ENCODE results near the gene KANSL1.
"Not testable (repeated sequence)": the region's sequence is repeated elsewhere in the genome, so short reads cannot be mapped to it uniquely, and the experiment has no call there.

Gene KANSL1

DNA sequence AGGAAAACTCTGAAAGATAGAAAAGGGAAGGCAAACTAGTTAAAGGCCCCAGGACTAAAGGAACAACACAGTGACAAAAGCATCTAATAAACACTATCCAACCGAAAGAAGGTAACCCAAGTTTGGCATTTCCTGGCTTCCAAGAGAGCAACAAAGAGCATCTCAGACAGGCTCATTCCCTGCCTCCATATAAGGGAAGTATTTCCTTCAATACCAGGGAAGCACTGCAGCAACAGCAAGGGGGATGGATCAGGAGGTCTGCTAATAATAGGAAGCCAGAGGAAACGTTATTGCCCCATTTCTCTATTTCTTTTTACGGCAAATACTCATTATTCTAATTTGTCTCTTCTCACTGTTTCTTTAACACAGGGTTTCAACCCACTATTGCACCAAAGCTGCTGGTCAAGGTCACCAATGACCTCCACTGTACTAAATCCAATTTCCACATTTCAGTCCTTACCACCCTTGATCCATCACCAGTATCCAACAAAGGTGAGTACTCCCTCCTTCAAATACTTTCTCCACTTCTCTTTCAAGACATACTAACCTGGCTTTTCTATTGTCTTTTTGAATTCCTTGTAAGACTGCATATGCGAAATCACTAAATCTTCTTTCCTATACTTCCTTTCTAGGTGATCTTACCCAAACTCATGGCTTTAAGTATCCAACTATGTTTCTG, 86.1 kb downstream of the KANSL1 start:
- DNase-seq = no peak

DNA sequence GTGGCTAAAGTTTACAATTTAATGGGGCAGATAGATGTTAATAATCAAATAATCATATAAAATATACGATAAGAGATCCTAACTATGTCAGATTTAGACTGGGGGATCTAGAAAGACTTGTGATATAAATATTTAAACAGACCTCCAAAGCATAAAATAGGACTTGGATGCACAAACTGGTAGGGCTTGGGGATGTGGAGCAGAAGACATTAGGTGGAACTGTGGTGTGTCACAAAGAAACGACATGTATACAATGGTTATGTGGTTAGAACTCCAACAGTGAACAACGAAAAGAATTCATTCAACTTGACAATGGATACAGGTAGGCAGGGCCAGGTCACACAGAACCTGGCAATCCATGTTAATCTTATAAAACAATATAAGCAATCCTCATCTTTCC, 90.4 kb downstream of the KANSL1 start:
- DNase-seq = not testable (repeated sequence)

DNA sequence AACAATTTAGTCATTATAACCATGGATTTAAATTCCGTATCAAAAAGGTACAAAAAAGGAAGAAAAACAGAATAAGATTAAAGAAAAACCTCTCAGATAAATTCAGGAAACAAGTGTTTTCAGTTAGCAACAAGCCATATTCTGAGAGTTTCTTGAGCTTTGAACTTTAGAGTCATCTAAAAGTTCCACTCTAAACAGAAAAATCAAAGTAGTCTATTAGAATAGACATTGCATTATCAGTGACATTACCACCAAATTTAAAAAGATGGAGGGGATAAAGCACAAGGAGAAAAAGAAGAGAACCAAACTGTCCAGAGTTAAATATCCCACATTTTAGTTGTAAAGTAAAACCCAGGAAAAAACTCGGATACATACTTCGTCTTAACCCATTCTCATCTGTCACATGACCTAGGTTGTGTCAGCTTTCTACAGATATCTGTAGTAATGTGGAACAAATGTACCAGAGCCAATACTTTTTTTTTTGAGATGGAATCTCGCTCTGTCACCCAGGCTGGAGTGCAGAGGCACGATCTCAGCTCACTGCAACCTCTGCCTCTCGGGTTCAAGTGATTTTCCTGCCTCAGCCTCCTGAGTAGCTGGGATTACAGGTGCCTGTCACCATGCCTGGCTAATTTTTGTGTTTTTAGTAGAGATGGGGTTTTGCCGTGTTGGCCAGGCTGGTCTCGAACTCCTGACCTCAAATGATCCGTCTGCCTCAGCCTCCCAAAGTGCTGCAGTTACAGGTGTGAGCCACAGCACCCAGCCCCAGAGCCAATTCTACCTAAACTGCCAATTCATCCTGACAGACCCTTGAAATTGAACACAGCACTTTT, 91.2 kb downstream of the KANSL1 start:
- DNase-seq = not testable (repeated sequence)

DNA sequence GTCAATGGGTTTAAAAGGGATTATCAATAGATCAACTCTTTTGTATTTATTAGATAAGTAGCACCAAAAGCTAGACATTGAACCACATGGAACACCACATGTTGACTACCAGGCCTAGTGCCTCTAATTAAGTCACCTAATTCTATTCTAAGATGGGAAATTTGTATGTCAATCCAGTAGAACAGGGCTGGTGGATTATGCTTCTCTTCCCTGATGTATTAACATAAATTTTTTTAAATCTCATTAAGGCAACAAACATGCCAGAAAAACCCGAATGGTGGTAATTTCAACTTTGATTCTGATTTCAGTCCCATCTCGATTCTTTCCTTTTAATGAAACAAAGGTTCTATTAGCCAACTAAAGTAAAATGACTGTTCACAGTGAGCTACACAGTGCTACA, 92.6 kb downstream of the KANSL1 start:
- DNase-seq = no peak

DNA sequence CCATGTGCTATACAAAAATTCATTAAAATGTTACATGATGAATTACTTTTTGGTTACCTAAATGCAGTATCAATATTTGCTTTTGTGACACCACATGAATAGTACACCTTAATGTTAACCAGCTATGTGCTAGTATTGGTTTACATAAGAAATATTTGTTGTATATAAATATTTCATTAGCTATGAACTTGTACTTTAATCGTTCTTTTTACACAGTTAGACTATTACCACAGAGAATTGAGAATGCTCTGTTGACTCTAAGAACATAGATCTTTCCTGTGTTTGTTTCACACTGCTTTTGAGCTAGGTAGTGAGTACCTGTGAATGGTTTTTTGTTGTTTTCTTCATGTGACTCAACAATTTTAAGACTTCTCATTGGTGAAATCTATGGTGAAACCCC, 93.4 kb downstream of the KANSL1 start:
- no peak for DNase-seq

DNA sequence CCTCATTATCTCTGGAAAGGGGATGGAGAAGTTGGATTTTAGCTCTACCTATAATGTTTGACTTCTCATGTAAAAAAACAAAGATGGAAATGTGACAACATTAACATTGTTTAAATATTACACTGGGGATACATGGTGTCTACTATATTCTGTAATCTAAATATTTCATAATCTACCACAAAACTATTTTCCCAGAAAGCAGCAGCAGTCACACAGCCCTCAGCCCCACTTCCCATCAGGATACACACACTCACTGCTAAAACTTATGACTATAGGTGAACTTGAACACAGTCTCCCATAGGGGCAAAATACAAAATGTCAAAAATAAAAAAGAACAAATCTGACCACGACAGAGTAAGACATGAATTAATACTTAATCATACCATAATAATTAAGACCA, 95.7 kb downstream of the KANSL1 start:
- no peak for DNase-seq

DNA sequence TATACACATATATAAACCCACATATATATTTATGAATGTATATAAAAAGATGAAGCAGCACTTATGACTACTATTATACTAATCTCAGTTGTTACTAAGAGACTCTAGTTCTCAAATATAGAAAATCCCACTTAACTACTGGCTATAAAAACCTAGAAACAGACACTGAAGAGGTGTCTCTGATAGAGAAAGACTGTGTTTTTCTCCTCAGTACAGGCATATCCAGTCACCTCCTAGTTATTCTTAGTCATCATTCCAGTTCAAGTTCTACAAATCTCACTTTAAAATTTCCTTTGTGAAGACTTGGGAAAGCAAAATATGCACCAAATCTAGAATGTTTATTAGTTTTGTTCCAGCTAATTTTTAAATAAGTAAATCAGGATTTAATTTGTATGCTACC, 100.2 kb downstream of the KANSL1 start:
- DNase-seq = no peak

DNA sequence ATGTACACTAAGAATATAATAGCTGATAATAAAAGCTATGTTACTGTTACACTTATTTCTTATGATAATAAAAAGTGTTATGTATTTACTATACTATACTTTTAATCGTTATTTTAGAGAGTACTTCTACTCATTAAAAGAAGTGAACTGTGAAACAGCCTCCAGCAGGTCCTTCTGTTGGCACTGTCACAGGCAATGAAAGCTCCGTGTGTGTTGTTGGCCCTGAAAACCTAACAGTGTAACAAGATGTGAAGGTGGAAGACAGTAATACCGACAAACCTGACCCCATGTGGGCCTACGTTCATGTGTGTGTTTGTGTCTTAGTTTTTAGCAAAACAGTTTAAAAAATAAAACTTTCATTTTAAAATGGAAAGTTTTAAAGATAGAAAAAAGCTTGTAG, 102.4 kb downstream of the KANSL1 start:
- no peak for DNase-seq

DNA sequence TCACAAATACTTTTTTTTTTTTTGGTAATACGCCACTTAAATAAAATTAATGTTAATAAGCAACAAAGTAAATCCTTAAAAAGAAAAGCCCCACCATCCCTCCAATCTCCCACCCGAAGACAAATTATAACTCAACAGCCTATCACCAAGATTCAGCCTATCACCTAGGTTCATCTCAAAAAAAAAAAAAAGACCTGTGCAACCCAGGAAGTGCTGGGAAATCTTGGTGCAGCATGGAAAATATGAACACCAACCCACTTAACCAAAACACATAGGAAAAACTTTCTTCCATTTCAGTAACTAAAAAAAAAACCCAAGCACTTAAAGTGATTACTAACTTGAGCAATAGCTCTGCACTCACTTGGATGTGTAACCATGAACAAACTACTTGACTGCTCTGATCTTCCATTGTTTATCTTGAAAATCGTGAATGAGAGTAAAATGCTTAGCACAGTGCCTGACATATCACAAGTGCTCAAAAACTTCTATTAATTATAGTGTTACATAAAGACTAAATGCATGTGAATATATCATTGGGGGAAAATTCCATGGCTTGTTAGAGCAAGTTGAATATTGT, 103.8 kb downstream of the KANSL1 start:
- DNase-seq = no peak

DNA sequence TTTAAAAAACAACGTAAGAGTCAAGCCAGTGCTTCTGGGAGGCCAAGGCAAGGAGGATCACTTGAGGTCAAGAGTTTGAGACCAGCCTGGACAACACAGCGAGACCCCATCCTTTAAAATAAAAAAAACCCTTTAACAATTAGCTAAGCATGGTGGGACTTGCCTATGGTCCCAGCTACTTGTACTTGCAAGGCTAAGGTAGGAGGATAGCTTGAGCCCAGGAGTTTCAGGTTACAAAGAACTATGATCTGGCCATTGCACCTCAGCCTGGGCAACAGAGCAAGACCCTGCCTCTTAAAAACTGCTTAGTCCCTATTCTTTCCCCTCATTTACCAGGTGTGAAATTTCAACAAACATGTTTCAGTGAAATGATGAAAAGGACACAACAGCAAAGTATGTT, 104.6 kb downstream of the KANSL1 start:
- DNase-seq = no peak

DNA sequence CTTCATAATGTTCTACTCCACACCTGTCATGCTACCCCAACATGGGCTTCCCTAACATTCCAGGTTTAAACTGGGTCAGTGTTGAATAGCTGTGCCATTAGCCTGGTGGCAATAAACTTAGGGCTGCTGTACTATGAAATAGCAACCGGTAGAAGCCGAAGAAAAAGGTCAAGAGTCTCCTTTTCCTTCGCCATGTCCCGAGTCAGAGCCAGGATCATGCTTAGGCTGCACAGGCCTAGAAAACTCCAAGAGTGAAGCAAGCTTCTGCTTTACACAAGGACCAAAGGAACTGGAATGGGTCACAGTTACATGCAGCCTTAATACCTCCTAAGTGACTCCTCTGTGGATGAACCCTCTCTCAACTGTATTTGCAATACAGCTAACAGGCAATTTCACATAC, 105.4 kb downstream of the KANSL1 start:
- not testable (repeated sequence) for DNase-seq

DNA sequence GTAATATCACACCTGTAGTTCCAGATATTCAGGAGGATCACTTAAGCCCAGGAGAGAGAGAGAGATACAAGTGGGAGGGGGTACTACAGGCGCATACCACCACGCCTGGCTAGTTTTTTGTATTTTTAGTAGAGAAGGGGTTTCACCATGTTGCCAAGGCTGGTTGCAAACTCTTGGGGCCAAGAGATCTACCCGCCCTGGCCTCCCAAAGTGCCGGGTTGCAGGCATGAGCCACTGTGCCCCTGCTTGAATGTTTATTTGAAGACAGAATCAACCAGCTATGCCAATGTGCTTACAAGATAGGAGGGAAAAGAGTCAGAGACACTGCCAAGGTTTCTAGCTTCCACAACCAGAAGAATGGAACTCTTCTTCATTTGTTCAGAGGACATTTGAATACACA, 106.4 kb downstream of the KANSL1 start:
- DNase-seq = no peak

DNA sequence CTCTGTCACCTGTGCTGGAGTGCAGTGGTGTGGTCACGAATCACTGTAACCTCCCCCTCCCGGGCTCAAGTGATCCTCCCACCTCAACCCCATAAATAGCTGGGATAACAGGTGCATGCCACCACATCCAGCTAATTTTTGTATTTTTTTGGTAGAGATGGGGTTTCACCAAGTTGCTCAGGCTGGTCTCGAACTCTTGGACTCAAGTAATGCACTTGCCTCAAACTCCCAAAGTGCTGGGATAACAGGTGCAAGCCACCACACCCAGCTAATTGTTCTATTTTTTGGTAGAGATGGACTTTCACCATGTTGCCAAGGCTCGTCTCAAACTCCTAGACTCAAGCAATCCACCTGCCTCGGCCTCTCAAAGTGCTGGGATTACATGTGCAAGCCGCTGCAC, 107.7 kb downstream of the KANSL1 start:
- DNase-seq = no peak

DNA sequence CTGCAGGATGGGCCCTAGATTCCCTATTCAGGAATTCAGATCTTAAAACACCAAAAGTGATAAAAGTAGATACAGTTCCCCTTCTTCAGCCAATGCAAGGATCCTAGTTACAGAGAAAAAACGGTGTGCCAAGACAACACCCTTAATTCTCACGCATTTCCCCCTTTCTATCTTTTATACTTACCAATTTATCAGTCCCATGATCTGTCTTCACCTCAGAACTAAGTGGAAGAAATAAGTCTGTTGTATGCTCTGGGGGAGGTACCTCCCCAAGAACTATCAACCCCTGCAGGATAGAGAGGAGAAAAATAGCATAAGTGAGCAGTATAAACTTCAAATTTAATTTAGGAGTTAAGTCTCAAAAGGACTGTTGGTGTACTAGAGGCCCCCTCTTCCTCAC, 111.0 kb downstream of the KANSL1 start:
- DNase-seq = no peak

DNA sequence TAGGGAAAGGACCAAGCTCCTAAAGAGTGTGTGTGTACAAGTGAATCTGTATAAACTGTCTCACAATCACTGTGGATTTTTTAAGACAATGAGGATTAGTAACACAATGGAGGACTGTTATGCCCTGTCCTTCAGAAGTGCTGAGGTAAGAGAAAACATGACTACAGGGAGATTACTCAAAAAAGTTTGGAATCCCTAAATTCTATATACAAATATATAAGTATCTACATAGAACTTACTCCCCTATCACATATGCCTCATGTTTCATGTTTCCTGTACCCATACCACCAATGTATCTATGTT, 112.3 kb downstream of the KANSL1 start:
- DNase-seq = no peak

DNA sequence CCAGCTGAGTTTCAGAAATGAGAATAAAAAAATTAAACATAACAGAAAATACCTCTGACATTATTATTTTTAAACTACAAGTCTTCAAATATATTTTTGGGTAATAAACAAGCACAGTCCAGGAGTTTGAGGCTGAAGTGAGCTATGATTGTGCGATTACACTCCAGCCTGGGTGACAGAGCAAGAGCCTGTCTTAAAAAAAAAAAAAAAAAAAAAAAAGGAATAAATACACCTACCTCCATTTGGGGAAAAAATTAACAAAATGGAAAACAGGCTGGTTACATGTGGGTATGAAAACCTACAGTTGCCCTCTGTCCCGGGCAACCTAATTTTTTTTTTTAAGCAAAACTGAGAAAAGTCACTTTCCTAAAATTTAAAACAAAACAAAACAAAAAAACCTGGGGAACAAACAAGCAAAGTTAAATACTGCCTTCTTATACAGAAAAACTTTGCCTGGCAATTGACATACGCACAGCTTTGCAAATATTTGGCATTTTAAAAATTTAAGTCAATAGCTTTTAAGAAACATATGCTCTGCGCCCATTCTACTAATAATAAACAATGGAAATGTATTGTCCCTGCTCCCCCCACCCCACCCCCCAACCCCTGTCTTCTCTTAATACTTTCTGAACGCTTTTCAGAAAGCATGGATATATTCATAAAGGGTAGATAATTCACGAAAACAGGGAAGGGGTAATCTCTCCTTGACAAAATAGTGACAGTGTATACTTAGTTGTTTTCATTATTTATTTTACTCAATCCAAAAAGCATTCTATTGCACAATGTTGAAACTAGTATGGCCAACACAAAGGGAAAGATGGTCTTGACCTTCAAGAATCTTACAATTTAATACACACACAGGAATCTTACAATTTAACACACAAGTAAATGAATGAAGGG, 112.9 kb downstream of the KANSL1 start:
- DNase-seq = no peak

DNA sequence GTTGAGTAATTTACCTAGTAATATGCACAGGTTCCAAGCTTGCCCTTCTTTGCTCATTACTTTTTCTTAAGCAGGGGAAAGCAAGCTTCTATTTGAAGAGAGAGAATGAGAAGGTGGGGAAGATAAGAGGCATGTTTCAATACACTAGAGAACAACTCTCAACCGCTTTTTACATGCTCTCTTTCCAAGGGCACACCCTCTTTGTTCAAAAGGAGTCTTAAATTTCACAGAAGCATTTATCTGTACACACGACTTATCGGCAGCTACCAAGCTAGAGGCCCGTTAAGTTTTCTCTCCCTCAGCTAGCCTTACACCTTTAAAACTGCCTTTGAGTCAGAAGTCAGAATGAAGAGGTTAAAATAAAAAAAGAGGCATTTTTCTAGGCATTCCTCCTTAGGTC, 114.6 kb downstream of the KANSL1 start:
- DNase-seq = no peak

DNA sequence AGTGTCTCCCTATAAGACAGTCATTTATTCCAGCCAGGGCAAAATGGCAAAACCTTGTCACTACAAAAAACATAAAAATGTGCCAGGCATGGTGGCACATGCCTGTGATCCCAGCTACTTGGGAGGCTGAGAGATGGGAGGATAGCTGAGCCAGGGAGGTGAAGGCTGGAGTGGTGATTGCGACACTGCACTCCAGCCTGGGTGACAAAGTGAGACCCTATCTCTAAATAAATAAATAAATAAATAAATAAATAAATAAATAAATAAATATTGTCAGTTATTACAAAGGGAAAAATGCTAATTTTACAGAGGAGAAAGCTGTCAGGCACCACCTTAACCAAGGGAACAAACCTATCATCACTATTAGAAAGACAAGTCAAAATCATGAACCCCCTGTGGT, 118.7 kb downstream of the KANSL1 start:
- no peak for DNase-seq

DNA sequence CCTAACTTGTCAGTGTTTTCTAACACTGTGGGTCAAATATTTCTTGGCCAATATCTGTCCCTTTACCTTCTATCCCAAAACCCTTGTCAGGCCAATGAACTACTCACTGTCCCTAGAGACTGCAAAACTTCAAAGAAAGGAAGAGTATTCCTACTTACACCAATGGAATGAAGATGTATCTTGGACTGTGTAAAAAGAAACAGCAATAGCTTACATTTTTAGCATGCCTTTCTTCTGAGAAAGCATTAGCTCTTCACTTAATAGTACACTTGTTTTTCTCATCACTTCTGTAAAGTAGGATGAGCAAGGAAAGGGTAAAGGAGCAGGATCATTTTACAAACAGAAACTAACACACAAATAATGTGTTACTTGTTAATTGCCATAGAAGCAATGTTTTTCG, 120.2 kb downstream of the KANSL1 start:
- DNase-seq = no peak

DNA sequence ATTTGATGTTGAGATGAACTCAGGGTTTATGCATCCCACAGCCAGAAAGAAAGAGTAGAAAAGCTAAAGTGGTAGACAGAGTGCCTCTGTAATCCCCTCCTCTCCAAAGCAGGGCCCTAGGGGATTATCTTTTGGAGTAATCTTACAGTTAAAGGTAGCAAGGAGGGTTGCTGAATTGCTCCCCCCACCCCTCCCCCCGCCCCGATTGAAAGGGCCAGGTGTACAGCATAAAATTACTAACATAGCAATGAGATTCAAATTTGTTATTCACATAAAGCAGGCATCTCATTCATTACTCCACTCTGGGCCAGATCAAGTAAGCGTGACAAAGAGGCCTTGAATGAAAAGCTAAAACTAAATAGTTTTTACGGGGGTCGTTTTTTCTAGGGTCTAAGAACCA, 121.4 kb downstream of the KANSL1 start:
- DNase-seq = no peak

DNA sequence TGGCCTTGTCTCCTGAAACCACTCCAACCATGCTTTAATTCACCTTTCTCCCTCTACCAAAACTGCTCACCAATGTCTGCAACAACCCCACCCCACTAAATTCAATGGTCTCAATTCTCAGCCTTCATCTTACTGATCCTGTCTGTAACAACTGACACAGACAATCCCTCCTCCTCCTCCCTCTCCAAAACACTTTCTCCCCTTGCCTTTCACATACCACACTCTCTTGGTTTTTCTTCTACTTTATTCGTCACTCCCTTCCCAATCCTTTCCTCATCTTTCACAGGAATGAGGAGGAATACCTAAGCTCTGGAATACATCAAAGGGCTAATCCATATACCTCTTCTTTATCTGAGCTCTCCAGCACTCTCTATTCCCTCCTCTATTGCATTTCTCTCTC, 128.8 kb downstream of the KANSL1 start:
- no peak for DNase-seq

DNA sequence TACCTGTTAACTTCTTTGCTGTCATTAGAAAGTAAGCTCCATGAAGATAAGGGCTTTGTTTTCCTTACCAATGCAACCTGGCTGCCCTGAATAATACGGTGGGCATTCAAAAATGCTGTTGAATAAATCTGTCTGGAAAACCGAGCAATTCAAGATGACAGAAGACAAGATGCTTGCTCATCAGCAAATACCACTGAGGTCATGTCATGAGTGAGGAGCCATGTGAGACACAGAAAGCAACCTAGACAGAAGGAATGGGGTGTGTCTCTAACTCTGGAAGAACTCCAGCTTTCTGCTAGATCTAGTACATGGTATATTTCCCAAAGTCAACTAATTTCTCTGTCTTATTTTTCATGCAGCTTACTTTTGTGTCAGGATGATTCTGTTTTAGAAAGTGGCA, 130.0 kb downstream of the KANSL1 start:
- no peak for DNase-seq

DNA sequence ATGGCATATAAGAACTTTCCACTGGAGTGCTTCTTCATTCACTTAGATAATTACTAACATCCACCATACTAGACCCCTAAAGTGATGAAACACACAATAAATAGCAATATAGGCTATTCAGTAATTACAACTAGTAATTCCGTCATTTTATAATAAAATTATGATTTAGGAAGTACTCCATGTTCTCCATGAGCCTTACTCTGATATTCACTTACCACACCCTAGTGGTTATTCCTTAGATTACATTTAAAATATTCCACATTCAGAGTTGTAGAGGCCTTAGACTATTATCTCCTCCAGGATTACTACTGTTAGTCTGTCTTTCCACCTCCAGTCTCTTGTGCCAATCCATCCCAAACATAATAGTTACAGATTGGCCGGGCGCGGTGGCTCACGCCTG, 131.8 kb downstream of the KANSL1 start:
- DNase-seq = no peak

DNA sequence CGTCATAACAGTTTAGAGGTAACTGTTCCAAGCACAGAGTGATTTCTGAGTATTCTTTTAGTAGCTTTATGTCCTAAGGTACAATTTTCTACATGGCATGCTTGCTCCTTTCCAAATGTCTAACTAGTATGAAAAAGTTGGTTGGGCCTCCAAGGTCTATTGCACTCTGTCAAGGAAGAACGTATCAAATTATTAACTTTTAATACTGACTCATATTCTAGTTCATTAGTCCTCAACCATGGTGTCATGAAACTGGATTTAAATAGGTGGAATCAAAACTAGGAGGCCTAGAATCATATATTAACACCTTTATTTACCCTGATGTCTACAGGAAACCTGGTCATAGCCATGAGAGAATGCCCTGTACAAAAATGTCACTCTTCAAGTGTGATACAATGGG, 132.8 kb downstream of the KANSL1 start:
- DNase-seq = no peak
